Measurements from ENCODE around the gene SCN1B.
"Not testable (repeated sequence)": the region's sequence is repeated elsewhere in the genome, so short reads cannot be mapped to it uniquely, and the experiment has no call there.

SCN1B gene

DNA sequence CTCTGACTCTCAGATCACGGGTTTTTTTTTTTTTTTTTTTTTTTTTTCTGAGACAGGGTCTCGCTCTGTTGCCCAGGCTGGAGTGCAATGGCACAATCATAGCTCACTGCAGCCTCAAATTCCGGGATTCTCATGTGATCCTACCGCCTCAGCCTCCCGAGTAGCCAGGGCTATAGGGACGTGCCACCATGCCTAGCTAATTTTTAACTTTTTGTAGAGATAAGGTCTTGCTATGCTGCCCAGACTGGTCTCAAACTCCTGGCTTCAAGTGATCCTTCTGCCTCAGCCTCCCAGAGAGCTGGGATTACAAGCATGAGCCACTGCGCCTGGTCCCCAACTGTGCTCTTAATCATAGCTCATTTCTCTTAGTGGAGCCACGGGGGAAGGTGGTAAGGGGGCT lies 34.7 kb upstream of the SCN1B start:
- TF ChIP-seq CTCF (IDR thresholded peaks at IDR 0.05; ENCODE audit: low read depth, low read length), result no peak
- DNase-seq (ENCODE audit: low read depth, low spot score), result no peak
- in situ Hi-C loops (cut with HindIII; ENCODE audit: low sequenced_read_pairs), result no loop called here
- no peak overlapping the region for H3K4me3 ChIP-seq (ENCODE audit: low read depth, low read length)

DNA sequence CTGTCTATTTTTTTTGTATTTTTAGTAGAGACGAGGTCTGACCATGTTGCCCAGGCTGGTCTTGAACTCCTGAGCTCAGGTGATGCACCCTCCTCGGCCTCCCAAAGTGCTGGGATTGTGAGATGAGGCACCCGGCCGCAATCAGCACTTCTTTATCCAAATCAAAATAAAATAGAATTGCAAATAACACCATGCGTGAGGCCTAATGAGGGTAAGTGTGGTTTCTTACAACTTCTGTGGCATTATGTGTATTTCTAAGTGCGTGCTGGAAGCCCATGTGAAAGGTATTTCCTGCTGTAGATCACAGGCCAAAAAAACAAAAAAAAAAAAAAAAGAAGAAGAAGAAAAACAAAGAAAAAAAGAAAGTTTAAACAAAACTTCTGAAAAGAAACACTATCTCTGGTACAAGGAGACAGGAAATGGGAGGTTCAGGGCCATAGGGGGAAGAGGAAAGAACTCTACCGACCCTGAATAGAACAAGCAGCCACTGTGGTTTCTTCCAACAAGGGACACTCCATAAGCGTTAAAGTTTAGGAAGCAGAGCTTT lies 33.1 kb upstream of the SCN1B start:
- in situ Hi-C loops (cut with HindIII; ENCODE audit: low sequenced_read_pairs), result no loop called here
- H3K4me3 ChIP-seq (ENCODE audit: low read depth, low read length), result no peak overlapping the region
- no peak for TF ChIP-seq CTCF (IDR thresholded peaks at IDR 0.05; ENCODE audit: low read depth, low read length)
- DNase-seq (ENCODE audit: low read depth, low spot score), result no peak

- H3K4me3 ChIP-seq (ENCODE audit: low read depth, low read length); DNase-seq (ENCODE audit: low read depth, low spot score); in situ Hi-C loops (cut with HindIII; ENCODE audit: low sequenced_read_pairs): not testable (repeated sequence)
These were observed 32.0 kb upstream of the SCN1B start for GRCh38 chr19:34998224-34998623.

- in situ Hi-C loops (cut with HindIII; ENCODE audit: low sequenced_read_pairs), result no loop called here
- no peak for TF ChIP-seq CTCF (IDR thresholded peaks at IDR 0.05; ENCODE audit: low read depth, low read length)
- DNase-seq (ENCODE audit: low read depth, low spot score), result no peak
- peak overlapping the region; percentile 75 for H3K4me3 ChIP-seq (ENCODE audit: low read depth, low read length)
These were observed 31.3 kb upstream of the SCN1B start for GRCh38 chr19:34998777-34999497.

GRCh38 chr19:34999498-35000337 lies 30.6 kb upstream of the SCN1B start, which contains the start of gene GRAMD1A:
Gene GRAMD1A, plus strand, starts transcription at chr19:35000323. Its CDS starts 156 bp downstream, at chr19:35000479.
- TF ChIP-seq CTCF (IDR thresholded peaks at IDR 0.05; ENCODE audit: low read depth, low read length), result no peak
- in situ Hi-C loops (cut with HindIII; ENCODE audit: low sequenced_read_pairs), result no loop called here
- peak within 1 kb of the TSS; percentile 75 for H3K4me3 ChIP-seq (ENCODE audit: low read depth, low read length)
- peak; percentile 91 for DNase-seq (ENCODE audit: low read depth, low spot score)

GRCh38 chr19:35000338-35000646 lies 30.0 kb upstream of the SCN1B start:
- H3K4me3 ChIP-seq (ENCODE audit: low read depth, low read length), result peak overlapping the region; percentile 75

More at GRCh38 chr19:35000338-35000646, 30.0 kb upstream of the SCN1B start:
- DNase-seq (ENCODE audit: low read depth, low spot score), result no peak
- TF ChIP-seq CTCF (IDR thresholded peaks at IDR 0.05; ENCODE audit: low read depth, low read length), result no peak
- in situ Hi-C loops (cut with HindIII; ENCODE audit: low sequenced_read_pairs), result no loop called here

All from astrocyte of the spinal cord (primary cell).